H1 (cell line): ENCODE measurements around the gene ETFDH. TPM values are rescaled to one million over a fixed set of nuclear protein-coding genes. Genes with fewer than 3 reads are reported as not detected.

Experiments used
- ASH2L ChIP-seq: fragments of 200-600, 300-600 bp; sonication (generic); IDR thresholded peaks from one replicate; pipeline ENCODE4 v1.7.1; 2017; ENCODE audit warnings: low read length
- BACH1 ChIP-seq: IDR thresholded peaks from 2 replicates; pipeline ENCODE4 v1.6.1; 2012; ENCODE audit warnings: low read length, improper control_type of control experiment
- BCL11A ChIP-seq, 2 experiments: IDR thresholded peaks; one replicate each; pipeline ENCODE4 v1.6.1; 2011; ENCODE audit warnings: low read depth in 2 of 2, low read length in 2 of 2, mild to moderate bottlenecking in 2 of 2
- CBX8 ChIP-seq: fragments of 300-800, 300-1000 bp; sonication (generic); IDR thresholded peaks from 2 replicates; pipeline ENCODE4 v1.7.1; 2016; ENCODE audit warnings: low read depth, low read length, borderline replicate concordance
- CHD2 ChIP-seq: IDR thresholded peaks from 2 replicates; pipeline ENCODE4 v1.6.1; 2012; ENCODE audit warnings: low read length, improper control_type of control experiment
- FOSL1 ChIP-seq: IDR thresholded peaks from 2 replicates; pipeline ENCODE4 v1.6.1; 2011; ENCODE audit warnings: mild to moderate bottlenecking, low read depth, low read length, moderate library complexity; ENCODE audit not compliant: insufficient read depth
- HDAC6 ChIP-seq: IDR thresholded peaks from one replicate; pipeline ENCODE4 v1.7.1; 2012; ENCODE audit warnings: low read depth, mild to moderate bottlenecking, inconsistent platforms, low read length, moderate library complexity
- KDM1A ChIP-seq: fragments of 200-600, 300-600 bp; sonication (generic); IDR thresholded peaks from 2 replicates; pipeline ENCODE4 v1.7.1; 2016; ENCODE audit warnings: mild to moderate bottlenecking, low read length, borderline replicate concordance
- MAFK ChIP-seq: IDR thresholded peaks from 2 replicates; pipeline ENCODE4 v1.6.1; 2012; ENCODE audit warnings: low read depth, mild to moderate bottlenecking, improper control_type of control experiment, low read length
- NANOG ChIP-seq: IDR thresholded peaks from 2 replicates; pipeline ENCODE4 v1.6.1; 2011; ENCODE audit warnings: low read length, low read depth, mild to moderate bottlenecking, inconsistent platforms; ENCODE audit not compliant: insufficient read depth, poor library complexity, severe bottlenecking
- NRF1 ChIP-seq: IDR thresholded peaks from 2 replicates; pipeline ENCODE4 v1.6.1; 2011; ENCODE audit warnings: mild to moderate bottlenecking, low read depth, low read length, improper control_type of control experiment
- PHF8 ChIP-seq: fragments of 200-600 bp; sonication (generic); conservative IDR thresholded peaks from 2 replicates; pipeline ENCODE4 v1.7.1; 2012; ENCODE audit warnings: low read depth, mild to moderate bottlenecking, inconsistent platforms, low read length, moderate library complexity
- POLR2AphosphoS5 ChIP-seq: IDR thresholded peaks from 2 replicates; pipeline ENCODE4 v1.6.1; 2011; ENCODE audit warnings: low read depth, low read length
- POU5F1 ChIP-seq: IDR thresholded peaks from 2 replicates; pipeline ENCODE4 v1.6.1; 2011; ENCODE audit warnings: low read depth, mild to moderate bottlenecking, low read length, moderate library complexity
- RXRA ChIP-seq: IDR thresholded peaks from 2 replicates; pipeline ENCODE4 v1.6.1; 2011; ENCODE audit warnings: low read depth, mild to moderate bottlenecking, low read length, moderate library complexity; ENCODE audit not compliant: insufficient read depth
- SIN3A ChIP-seq, 2 experiments: IDR thresholded peaks in 1 of 2; conservative IDR thresholded peaks in 1 of 2; 2 replicates each; pipeline ENCODE4 v1.6.1; 2011 to 2012; ENCODE audit warnings: low read length in 2 of 2, improper control_type of control experiment in 1 of 2, low read depth in 1 of 2, mild to moderate bottlenecking in 1 of 2
- SP2 ChIP-seq: IDR thresholded peaks from 2 replicates; pipeline ENCODE4 v1.6.1; 2012; ENCODE audit warnings: mild to moderate bottlenecking, low read length, inconsistent platforms
- SP4 ChIP-seq: IDR thresholded peaks from 2 replicates; pipeline ENCODE4 v1.6.1; 2012; ENCODE audit warnings: low read length, inconsistent platforms
- SUZ12 ChIP-seq: fragments of 200-600 bp; sonication (generic); IDR thresholded peaks from 2 replicates; pipeline ENCODE4 v1.6.1; 2012; ENCODE audit warnings: mild to moderate bottlenecking, inconsistent platforms, low read length, moderate library complexity, mixed read lengths
- TBP ChIP-seq: IDR thresholded peaks from 2 replicates; pipeline ENCODE4 v1.6.1; 2011; ENCODE audit warnings: low read depth, low read length, improper control_type of control experiment
- polyA plus RNA-seq, 7 experiments: library from polyadenylated mRNA; depleted of rRNA in 3 of 7; stranded (reverse) in 5 of 7; unstranded in 2 of 7; fragments of >200 nt in 5 of 7; fragments of 200-250 nt in 2 of 7; gene quantifications; 1 replicate in 5 of 7; 2 replicates in 1 of 7; 4 replicates in 1 of 7; pipeline versions ENCODE4 v1.2.1 to v1.2.3, GENCODE V29; 2011 to 2013; ENCODE audit warnings: missing spikeins in 2 of 7, mixed read lengths in 2 of 7
- total RNA-seq: library from RNA; stranded (reverse); fragmentation: NEBNext Ultra II Directional; extraction: Animal tissue kit (Norgen Biotek cat#: 25700); gene quantifications from 2 replicates; pipeline ENCODE4 v1.2.1, GENCODE V29; 2021
- TF ChIP-seq, protein P1 (sequence below): IDR thresholded peaks from 2 replicates; pipeline ENCODE4 v1.6.1; 2012; ENCODE audit warnings: inconsistent platforms
- TF ChIP-seq, protein P2 (sequence below): IDR thresholded peaks from 2 replicates; pipeline ENCODE4 v1.6.1; 2012; ENCODE audit warnings: low read length, inconsistent platforms

The ETFDH gene
- total and polyA plus RNA-seq, 2 of the 8 experiments (the other 6 are each of a cell fraction or from before 2014, with no cell fraction given), result 11.3 to 15.7 TPM

DNA sequence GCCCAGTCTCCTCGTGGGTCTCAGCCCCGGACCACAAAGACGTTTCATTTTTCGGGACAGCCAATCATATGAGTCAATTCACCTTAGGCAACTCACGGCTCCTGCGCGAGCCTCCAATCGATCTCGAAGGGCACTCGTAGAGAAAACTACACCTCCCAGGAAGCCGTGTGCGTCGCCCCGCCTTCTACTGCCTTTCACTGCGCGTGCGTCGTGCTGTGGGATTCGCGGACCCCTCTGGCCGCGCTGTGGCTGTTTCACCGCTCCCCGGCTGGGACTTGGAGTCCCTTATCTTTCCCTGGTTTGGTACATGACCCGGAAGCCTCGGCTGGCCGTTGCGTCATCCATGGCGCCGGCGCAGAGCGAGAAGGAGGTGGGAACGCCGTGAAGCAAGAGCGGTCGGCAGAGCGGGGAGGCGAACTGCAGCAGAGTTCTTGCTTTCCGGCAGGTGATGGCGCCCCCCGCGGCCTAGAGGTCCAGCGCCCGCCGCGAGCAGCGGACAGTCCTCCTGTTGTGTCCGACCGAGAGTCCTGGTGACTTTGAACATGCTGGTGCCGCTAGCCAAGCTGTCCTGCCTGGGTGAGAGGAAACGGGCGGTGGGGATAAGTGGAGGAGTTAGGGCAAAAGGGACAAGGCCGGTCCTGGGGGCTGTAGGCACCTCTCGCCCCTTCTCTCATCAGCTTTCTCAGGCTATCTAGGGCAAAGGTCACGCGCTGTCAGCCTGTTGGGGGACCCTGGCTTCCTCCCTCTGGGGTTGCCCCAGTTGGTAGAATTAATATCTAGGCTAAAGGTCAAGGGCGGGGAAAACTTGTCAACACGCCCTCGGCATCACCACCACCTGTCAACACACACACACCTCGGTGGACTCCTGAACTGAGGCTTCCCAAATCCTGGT, at the start of gene ETFDH (continued):
- TF ChIP-seq CBX8, result no peak
- TF ChIP-seq PHF8, result peak; percentile 48
- TF ChIP-seq SP4, result no peak
- TF ChIP-seq POLR2AphosphoS5, result 0 out of 2 replicates have a peak, but pooled peaks have one; percentile 70
- TF ChIP-seq TBP, result no peak
- no peak for TF ChIP-seq BCL11A (IDR thresholded peaks at IDR 0.05; ENCODE audit: low read depth in 2 of 2, low read length in 2 of 2)
- 0 out of 2 replicates have a peak, but pooled peaks have one; percentile 11 for TF ChIP-seq RXRA
- TF ChIP-seq, protein P1, sequence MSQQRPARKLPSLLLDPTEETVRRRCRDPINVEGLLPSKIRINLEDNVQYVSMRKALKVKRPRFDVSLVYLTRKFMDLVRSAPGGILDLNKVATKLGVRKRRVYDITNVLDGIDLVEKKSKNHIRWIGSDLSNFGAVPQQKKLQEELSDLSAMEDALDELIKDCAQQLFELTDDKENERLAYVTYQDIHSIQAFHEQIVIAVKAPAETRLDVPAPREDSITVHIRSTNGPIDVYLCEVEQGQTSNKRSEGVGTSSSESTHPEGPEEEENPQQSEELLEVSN, result no peak; the same call in 1 of the 2 replicates
- peak; percentile 81 for TF ChIP-seq NRF1
- TF ChIP-seq BACH1, result no peak
- TF ChIP-seq KDM1A, result no peak
- TF ChIP-seq NANOG, result no peak
- peak; percentile 78; a peak in 2 of 4 replicates for TF ChIP-seq SIN3A (conservative IDR thresholded peaks at IDR 0.05 in 1 of 2, IDR thresholded peaks at IDR 0.05 in 1 of 2; ENCODE audit: low read depth in 1 of 2, low read length in 2 of 2)
- TF ChIP-seq SUZ12, result no peak
- TF ChIP-seq HDAC6, result no peak
- no peak for TF ChIP-seq SP2
- peak; percentile 88 for TF ChIP-seq CHD2
- no peak for TF ChIP-seq MAFK
- no peak for TF ChIP-seq FOSL1
- TF ChIP-seq, protein P2, sequence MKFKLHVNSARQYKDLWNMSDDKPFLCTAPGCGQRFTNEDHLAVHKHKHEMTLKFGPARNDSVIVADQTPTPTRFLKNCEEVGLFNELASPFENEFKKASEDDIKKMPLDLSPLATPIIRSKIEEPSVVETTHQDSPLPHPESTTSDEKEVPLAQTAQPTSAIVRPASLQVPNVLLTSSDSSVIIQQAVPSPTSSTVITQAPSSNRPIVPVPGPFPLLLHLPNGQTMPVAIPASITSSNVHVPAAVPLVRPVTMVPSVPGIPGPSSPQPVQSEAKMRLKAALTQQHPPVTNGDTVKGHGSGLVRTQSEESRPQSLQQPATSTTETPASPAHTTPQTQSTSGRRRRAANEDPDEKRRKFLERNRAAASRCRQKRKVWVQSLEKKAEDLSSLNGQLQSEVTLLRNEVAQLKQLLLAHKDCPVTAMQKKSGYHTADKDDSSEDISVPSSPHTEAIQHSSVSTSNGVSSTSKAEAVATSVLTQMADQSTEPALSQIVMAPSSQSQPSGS, result peak; percentile 54; the same call in 1 of the 2 replicates
- TF ChIP-seq ASH2L, result no peak
- TF ChIP-seq POU5F1, result no peak
